Dedifferentiated amniotic fluid mesenchymal stem cell (primary cell): Measurements from ENCODE around the gene SMIM28.

Experiments
- DNase-seq: peaks from one replicate; pipeline ENCODE4 v3.0.0-alpha.2; 2016; ENCODE audit errors: extremely low spot score

The SMIM28 gene

GRCh38 chr6:138430361-138431145 is 52.8 kb downstream of the SMIM28 start:
- no peak for DNase-seq

DNA sequence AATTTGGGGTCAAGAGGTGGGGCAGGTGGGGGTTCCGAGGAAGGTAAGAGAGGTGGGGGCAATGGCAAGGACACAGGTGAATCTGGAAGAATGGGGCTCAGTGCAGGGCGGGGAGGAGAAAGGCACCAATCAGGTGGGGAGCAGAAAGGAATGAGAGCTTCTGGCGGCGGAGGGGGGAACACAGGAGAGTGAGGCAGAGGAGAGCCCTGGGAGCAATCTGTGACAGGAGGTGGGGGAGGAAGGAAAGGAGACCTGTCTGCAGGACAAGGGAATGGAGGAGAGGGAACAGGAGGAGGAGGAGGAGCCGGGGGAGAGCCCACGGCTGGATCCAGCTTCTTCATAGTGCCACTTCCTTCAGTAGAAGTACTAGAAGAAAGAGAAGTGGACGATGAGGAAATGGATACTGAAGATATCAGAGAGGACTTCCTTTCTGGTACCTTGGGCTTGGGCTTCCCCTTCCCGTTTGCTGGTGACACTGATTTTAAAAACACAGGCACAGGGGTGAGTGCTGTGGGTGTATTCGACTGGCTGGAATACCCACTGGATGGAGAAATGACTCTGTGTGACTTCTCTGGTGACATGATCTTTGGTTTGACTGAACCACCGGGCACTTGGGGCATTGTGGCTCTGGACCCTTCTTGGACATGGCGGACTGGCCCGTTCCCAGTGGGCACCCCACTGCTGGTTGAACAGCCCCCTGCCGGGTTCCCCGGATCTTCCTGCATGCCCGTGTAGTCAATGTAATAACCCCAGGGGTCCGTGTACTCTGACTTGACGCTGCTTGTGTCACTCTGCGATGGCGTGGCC is 53.8 kb downstream of the SMIM28 start:
- DNase-seq: no peak

GRCh38 chr6:138432063-138432356 is 54.3 kb downstream of the SMIM28 start:
- DNase-seq: no peak
